Small intestine (tissue), 7 donors: Measurements from ENCODE around the gene MKS1. TPM values are rescaled to one million over a fixed set of nuclear protein-coding genes. Genes with fewer than 3 reads are reported as not detected.
A peak's percentile ranks its signal among the peaks of the same experiment; 100 is the strongest.

Source experiments
- DNase-seq, 2 donors: peaks; one replicate each; pipeline versions ENCODE4 v3.0.0 to v3.0.0-alpha.2; 2013
- FAIRE-seq: peaks from 2 replicates; lab custom pipeline; 2012; peaks lifted over from hg19 to GRCh38; lab: Jason Lieb, UNC
- H3K27ac ChIP-seq, 3 donors: one replicate each; pipeline ENCODE4 v1.5.1; 2013; ENCODE audit warnings: low read length in 2 of 3, mild to moderate bottlenecking in 2 of 3, control low read depth in 1 of 3, inconsistent platforms in 1 of 3, low read depth in 1 of 3, moderate library complexity in 1 of 3
- H3K27me3 ChIP-seq, 3 donors: one replicate each; pipeline ENCODE4 v1.6.1; 2013; ENCODE audit warnings: low read length in 3 of 3, inconsistent platforms in 1 of 3; ENCODE audit not compliant: control insufficient read depth in 3 of 3, insufficient read depth in 3 of 3
- H3K36me3 ChIP-seq, 3 donors: one replicate each; pipeline ENCODE4 v1.6.1; 2013; ENCODE audit warnings: low read length in 3 of 3, inconsistent platforms in 1 of 3, low read depth in 1 of 3, mild to moderate bottlenecking in 1 of 3, moderate library complexity in 1 of 3; ENCODE audit not compliant: control insufficient read depth in 3 of 3, insufficient read depth in 2 of 3
- H3K4me1 ChIP-seq, 3 donors: one replicate each; pipeline ENCODE4 v1.6.1; 2013; ENCODE audit warnings: low read length in 2 of 3, inconsistent platforms in 1 of 3, low read depth in 1 of 3, mild to moderate bottlenecking in 1 of 3, moderate library complexity in 1 of 3; ENCODE audit not compliant: control insufficient read depth in 3 of 3, insufficient read depth in 2 of 3
- H3K4me3 ChIP-seq, 3 donors: one replicate each; pipeline ENCODE4 v1.5.1; 2013; ENCODE audit warnings: low read length in 3 of 3, control low read depth in 1 of 3, inconsistent platforms in 1 of 3, low read depth in 1 of 3, mild to moderate bottlenecking in 1 of 3, moderate library complexity in 1 of 3
- H3K9me3 ChIP-seq, 2 donors: one replicate each; pipeline ENCODE4 v1.6.1; 2013; ENCODE audit warnings: low read depth in 1 of 2, low read length in 1 of 2; ENCODE audit not compliant: control insufficient read depth in 2 of 2, insufficient read depth in 1 of 2
- WGBS, 3 donors: extraction: QIAGEN DNeasy Blood & Tissue Kit; methylation state at CpG; one replicate each; pipeline ENCODE4 v1.1.7; 2013; 5-methylcytosine and 5-hydroxymethylcytosine counted together
- polyA plus RNA-seq, 4 donors: library from polyadenylated mRNA; stranded (reverse) in 3 of 4; unstranded in 1 of 4; fragments of 200-250 nt in 3 of 4; fragments of 120-200 nt in 1 of 4; gene quantifications; one replicate each; pipeline versions ENCODE4 v1.2.1 to v1.2.3, GENCODE V29; 2013
- donor health status: healthy with polysubstance abuse.
- donor health status: control.
- donor health status: control.
- donor health status: Bipolar disorder and iron deficiency.
- donor health status: healthy.

Gene MKS1
- polyA plus RNA-seq, 4 donors, result 2.7 to 26.6 (median 9.2) TPM

- Histone ChIP-seq H3K36me3 (no peaks in the 10 kb centered on the region), H3K4me3 (no peak within 1 kb of the TSS), H3K27ac (no peak within 1 kb of the TSS), H3K9me3 (no peaks in the 10 kb centered on the region), H3K4me1 (no peaks in the 10 kb centered on the region), H3K27me3 (peaks cover 0 to 19% (median 4%) of the 10 kb centered on the region in 3 donors)
- no peak for DNase-seq
- FAIRE-seq, result no peak
- 73 to 76% (median 74%) methylated on average over 5 of the region's 5 CpGs for WGBS, 3 donors
Measured at GRCh38 chr17:58238147-58238634, 19.1 kb upstream of the MKS1 start, which contains the start of gene LPO. Gene LPO (plus strand): TSS chr17:58238584. CDS start chr17:58242980, 4,396 bp downstream.

- FAIRE-seq (no peak), DNase-seq (no peak)
- no peak overlapping the region for H3K4me3 ChIP-seq
- peaks cover 0 to 8% (median 0%) of the 10 kb centered on the region in 3 donors for H3K4me1 ChIP-seq
- H3K27ac ChIP-seq, result no peak overlapping the region
- H3K27me3 ChIP-seq, result peaks cover 0 to 20% (median 4%) of the 10 kb centered on the region in 3 donors
- 51 to 71% (median 53%) methylated on average over 2 of the region's 2 CpGs for WGBS, 3 donors
- no peaks in the 10 kb centered on the region for H3K9me3 ChIP-seq
- H3K36me3 ChIP-seq, result no peaks in the 10 kb centered on the region
Measured at GRCh38 chr17:58236394-58236793, 17.3 kb upstream of the MKS1 start.

GRCh38 chr17:58235821-58236220 lies 16.8 kb upstream of the MKS1 start:
- Histone ChIP-seq H3K9me3 (no peaks in the 10 kb centered on the region), H3K27me3 (peaks cover 0 to 20% (median 4%) of the 10 kb centered on the region in 3 donors), H3K27ac (no peak overlapping the region), H3K4me1 (peaks cover 0 to 8% (median 0%) of the 10 kb centered on the region in 3 donors), H3K4me3 (no peak overlapping the region), H3K36me3 (no peaks in the 10 kb centered on the region)
- 52 to 69% (median 63%) methylated on average over 1 of the region's 1 CpG for WGBS, 3 donors
- DNase-seq, result no peak
- FAIRE-seq, result no peak

GRCh38 chr17:58234512-58234911 lies 15.5 kb upstream of the MKS1 start:
- no peak overlapping the region for H3K27ac ChIP-seq
- DNase-seq (no peak), FAIRE-seq (no peak)
- peaks cover 0 to 8% (median 0%) of the 10 kb centered on the region in 3 donors for H3K4me1 ChIP-seq
- no peaks in the 10 kb centered on the region for H3K36me3 ChIP-seq
- H3K9me3 ChIP-seq, result no peaks in the 10 kb centered on the region
- H3K4me3 ChIP-seq, result no peak overlapping the region
- H3K27me3 ChIP-seq, result peaks cover 0 to 14% (median 4%) of the 10 kb centered on the region in 3 donors
- 80 to 85% (median 85%) methylated on average over 3 of the region's 3 CpGs for WGBS, 3 donors

- DNase-seq (no peak), FAIRE-seq (no peak)
- H3K27me3 ChIP-seq, result peaks cover 0 to 15% (median 4%) of the 10 kb centered on the region in 3 donors
- H3K9me3 ChIP-seq, result no peaks in the 10 kb centered on the region
- H3K36me3 ChIP-seq, result no peaks in the 10 kb centered on the region
- H3K27ac ChIP-seq, result no peak overlapping the region
- H3K4me3 ChIP-seq, result no peak overlapping the region
- 73 to 93% (median 84%) methylated on average over 3 of the region's 3 CpGs for WGBS, 3 donors
- H3K4me1 ChIP-seq, result peaks cover 0 to 8% (median 0%) of the 10 kb centered on the region in 3 donors
Measured at GRCh38 chr17:58233543-58233942, 14.5 kb upstream of the MKS1 start.

- H3K36me3 ChIP-seq, result no peaks in the 10 kb centered on the region
- peaks cover 0 to 20% (median 4%) of the 10 kb centered on the region in 3 donors for H3K27me3 ChIP-seq
- FAIRE-seq, result no peak
- 50 to 64% (median 55%) methylated on average over 12 of the region's 12 CpGs for WGBS, 3 donors
- no peak overlapping the region for H3K4me3 ChIP-seq
- no peak for DNase-seq
- H3K4me1 ChIP-seq, result peaks cover 0 to 8% (median 0%) of the 10 kb centered on the region in 3 donors
- H3K27ac ChIP-seq, result no peak overlapping the region
- no peaks in the 10 kb centered on the region for H3K9me3 ChIP-seq
Measured at GRCh38 chr17:58232707-58233156, 13.7 kb upstream of the MKS1 start.

GRCh38 chr17:58231641-58232040 lies 12.6 kb upstream of the MKS1 start:
- Histone ChIP-seq H3K27me3 (peaks cover 0 to 19% (median 4%) of the 10 kb centered on the region in 3 donors), H3K4me1 (peaks cover 0 to 8% (median 0%) of the 10 kb centered on the region in 3 donors), H3K36me3 (no peaks in the 10 kb centered on the region), H3K27ac (no peak overlapping the region), H3K9me3 (no peaks in the 10 kb centered on the region), H3K4me3 (no peak overlapping the region)
- DNase-seq (peak in 1 of 2 donors; percentile 17), FAIRE-seq (no peak)
- WGBS, 3 donors, result 17 to 40% (median 28%) methylated on average over 2 of the region's 2 CpGs

GRCh38 chr17:58229881-58230280 lies 10.8 kb upstream of the MKS1 start:
- no peaks in the 10 kb centered on the region for H3K9me3 ChIP-seq
- FAIRE-seq (no peak), DNase-seq (no peak)
- no peak overlapping the region for H3K27ac ChIP-seq
- peaks cover 0 to 8% (median 0%) of the 10 kb centered on the region in 3 donors for H3K4me1 ChIP-seq
- no peaks in the 10 kb centered on the region for H3K36me3 ChIP-seq
- H3K4me3 ChIP-seq, result no peak overlapping the region
- peaks cover 0 to 16% (median 0%) of the 10 kb centered on the region in 3 donors for H3K27me3 ChIP-seq
- 93 to 99% (median 96%) methylated on average over 4 of the region's 4 CpGs for WGBS, 3 donors
